ENCODE measurements around the gene LHX5.

LHX5 gene

GRCh38 chr12:113476176-113476986, 4.7 kb upstream of the LHX5 start:
- no peaks in the 10 kb centered on the region for H3K4me1 ChIP-seq (ENCODE audit: control insufficient read depth, insufficient read depth, low read length)
- H3K9me3 ChIP-seq (ENCODE audit: control insufficient read depth, low read length): no peaks in the 10 kb centered on the region
- no peaks in the 10 kb centered on the region for H3K36me3 ChIP-seq (ENCODE audit: control insufficient read depth, insufficient read depth, low read length)
- H3K27me3 ChIP-seq (ENCODE audit: control insufficient read depth, insufficient read depth, low read length): peaks cover 89% of the 10 kb centered on the region
- no peak overlapping the region for H3K9ac ChIP-seq (ENCODE audit: low read length)
- H3K4me3 ChIP-seq (ENCODE audit: low read length): no peak overlapping the region

- Histone ChIP-seq H3K4me3 (ENCODE audit: low read length) (no peak overlapping the region), H3K27me3 (ENCODE audit: control insufficient read depth, insufficient read depth, low read length) (peaks cover 89% of the 10 kb centered on the region)
Measured at GRCh38 chr12:113475451-113476175, 3.9 kb upstream of the LHX5 start.

GRCh38 chr12:113474635-113475436, 3.2 kb upstream of the LHX5 start:
- Histone ChIP-seq H3K4me3 (ENCODE audit: low read length) (no peak overlapping the region), H3K27me3 (ENCODE audit: control insufficient read depth, insufficient read depth, low read length) (peaks cover 91% of the 10 kb centered on the region), H3K9me3 (ENCODE audit: control insufficient read depth, low read length) (no peaks in the 10 kb centered on the region), H3K4me1 (ENCODE audit: control insufficient read depth, insufficient read depth, low read length) (no peaks in the 10 kb centered on the region), H3K36me3 (ENCODE audit: control insufficient read depth, insufficient read depth, low read length) (no peaks in the 10 kb centered on the region), H3K9ac (ENCODE audit: low read length) (no peak overlapping the region)

More at GRCh38 chr12:113475451-113476175, 3.9 kb upstream of the LHX5 start:
- H3K9ac ChIP-seq (ENCODE audit: low read length): no peak overlapping the region
- H3K4me1 ChIP-seq (ENCODE audit: control insufficient read depth, insufficient read depth, low read length): no peaks in the 10 kb centered on the region
- no peaks in the 10 kb centered on the region for H3K36me3 ChIP-seq (ENCODE audit: control insufficient read depth, insufficient read depth, low read length)
- no peaks in the 10 kb centered on the region for H3K9me3 ChIP-seq (ENCODE audit: control insufficient read depth, low read length)

- no peak overlapping the region for H3K4me3 ChIP-seq (ENCODE audit: low read length)
- H3K36me3 ChIP-seq (ENCODE audit: control insufficient read depth, insufficient read depth, low read length): no peaks in the 10 kb centered on the region
- H3K9ac ChIP-seq (ENCODE audit: low read length): no peak overlapping the region
- H3K27me3 ChIP-seq (ENCODE audit: control insufficient read depth, insufficient read depth, low read length): peaks cover 91% of the 10 kb centered on the region
- no peaks in the 10 kb centered on the region for H3K9me3 ChIP-seq (ENCODE audit: control insufficient read depth, low read length)
- no peaks in the 10 kb centered on the region for H3K4me1 ChIP-seq (ENCODE audit: control insufficient read depth, insufficient read depth, low read length)
Measured at GRCh38 chr12:113473942-113474341, 2.3 kb upstream of the LHX5 start.

GRCh38 chr12:113473400-113473799, 1.7 kb upstream of the LHX5 start:
- peaks cover 91% of the 10 kb centered on the region for H3K27me3 ChIP-seq (ENCODE audit: control insufficient read depth, insufficient read depth, low read length)
- no peaks in the 10 kb centered on the region for H3K9me3 ChIP-seq (ENCODE audit: control insufficient read depth, low read length)

GRCh38 chr12:113472191-113473121, 785 bp upstream of the LHX5 start:
- no peaks in the 10 kb centered on the region for H3K36me3 ChIP-seq (ENCODE audit: control insufficient read depth, insufficient read depth, low read length)
- no peak overlapping the region for H3K9ac ChIP-seq (ENCODE audit: low read length)
- H3K9me3 ChIP-seq (ENCODE audit: control insufficient read depth, low read length): no peaks in the 10 kb centered on the region
- H3K4me3 ChIP-seq (ENCODE audit: low read length): no peak overlapping the region
- peaks cover 91% of the 10 kb centered on the region for H3K27me3 ChIP-seq (ENCODE audit: control insufficient read depth, insufficient read depth, low read length)
- no peaks in the 10 kb centered on the region for H3K4me1 ChIP-seq (ENCODE audit: control insufficient read depth, insufficient read depth, low read length)

More at GRCh38 chr12:113473400-113473799, 1.7 kb upstream of the LHX5 start:
- Histone ChIP-seq H3K4me3 (ENCODE audit: low read length) (no peak overlapping the region), H3K9ac (ENCODE audit: low read length) (no peak overlapping the region), H3K36me3 (ENCODE audit: control insufficient read depth, insufficient read depth, low read length) (no peaks in the 10 kb centered on the region), H3K4me1 (ENCODE audit: control insufficient read depth, insufficient read depth, low read length) (no peaks in the 10 kb centered on the region)

GRCh38 chr12:113470871-113471618, 626 bp downstream of the LHX5 start:
- H3K4me3 ChIP-seq (ENCODE audit: low read length): no peak overlapping the region
- no peaks in the 10 kb centered on the region for H3K4me1 ChIP-seq (ENCODE audit: control insufficient read depth, insufficient read depth, low read length)
- H3K9me3 ChIP-seq (ENCODE audit: control insufficient read depth, low read length): no peaks in the 10 kb centered on the region

GRCh38 chr12:113469949-113470743, 1.5 kb downstream of the LHX5 start:
- H3K4me1 ChIP-seq (ENCODE audit: control insufficient read depth, insufficient read depth, low read length): no peaks in the 10 kb centered on the region
- H3K4me3 ChIP-seq (ENCODE audit: low read length): no peak overlapping the region
- no peaks in the 10 kb centered on the region for H3K36me3 ChIP-seq (ENCODE audit: control insufficient read depth, insufficient read depth, low read length)
- H3K9ac ChIP-seq (ENCODE audit: low read length): no peak overlapping the region
- H3K9me3 ChIP-seq (ENCODE audit: control insufficient read depth, low read length): no peaks in the 10 kb centered on the region
- peaks cover 100% of the 10 kb centered on the region for H3K27me3 ChIP-seq (ENCODE audit: control insufficient read depth, insufficient read depth, low read length)

More at GRCh38 chr12:113470871-113471618, 626 bp downstream of the LHX5 start:
- peaks cover 100% of the 10 kb centered on the region for H3K27me3 ChIP-seq (ENCODE audit: control insufficient read depth, insufficient read depth, low read length)
- H3K36me3 ChIP-seq (ENCODE audit: control insufficient read depth, insufficient read depth, low read length): no peaks in the 10 kb centered on the region
- no peak overlapping the region for H3K9ac ChIP-seq (ENCODE audit: low read length)

GRCh38 chr12:113469224-113469948, 2.3 kb downstream of the LHX5 start:
- H3K9ac ChIP-seq (ENCODE audit: low read length): no peak overlapping the region
- H3K4me1 ChIP-seq (ENCODE audit: control insufficient read depth, insufficient read depth, low read length): no peaks in the 10 kb centered on the region
- H3K9me3 ChIP-seq (ENCODE audit: control insufficient read depth, low read length): no peaks in the 10 kb centered on the region
- H3K36me3 ChIP-seq (ENCODE audit: control insufficient read depth, insufficient read depth, low read length): no peaks in the 10 kb centered on the region
- H3K4me3 ChIP-seq (ENCODE audit: low read length): no peak overlapping the region
- H3K27me3 ChIP-seq (ENCODE audit: control insufficient read depth, insufficient read depth, low read length): peaks cover 100% of the 10 kb centered on the region

All from mucosa of stomach (tissue), 1 donor.